HepG2 (cell line): ENCODE data around the gene FBXW4. TPM values are rescaled to one million over a fixed set of nuclear protein-coding genes. Genes with fewer than 3 reads are reported as not detected.

ENCODE experiments used
- CCDC6 ChIP-seq: sonication (generic); formaldehyde crosslinking; IDR thresholded peaks from 2 replicates; pipeline ENCODE4 v1.8.1; 2022; ENCODE audit warnings: mild to moderate bottlenecking, missing genetic modification reagents, moderate library complexity
- EP300 ChIP-seq, 3 experiments: sonication (generic) in 1 of 3; formaldehyde crosslinking in 1 of 3; IDR thresholded peaks; 2 replicates each; pipeline versions ENCODE4 v1.5.1 to v1.6.1; 2011 to 2020; ENCODE audit warnings: low read depth in 2 of 3, low read length in 2 of 3, borderline replicate concordance in 1 of 3, improper control_type of control experiment in 1 of 3, mild to moderate bottlenecking in 1 of 3, missing genetic modification reagents in 1 of 3, moderate library complexity in 1 of 3
- HMGA1 ChIP-seq: sonication (generic); formaldehyde crosslinking; conservative IDR thresholded peaks from 2 replicates; pipeline ENCODE4 v1.4.0; 2020; ENCODE audit warnings: missing genetic modification reagents
- KLF15 ChIP-seq: sonication (generic); formaldehyde crosslinking; IDR thresholded peaks from 2 replicates; pipeline ENCODE4 v1.8.1; 2023; ENCODE audit warnings: borderline replicate concordance, mild to moderate bottlenecking, inconsistent platforms, missing genetic modification reagents, mixed read lengths
- MTF2 ChIP-seq: sonication (generic); formaldehyde crosslinking; IDR thresholded peaks from 2 replicates; pipeline ENCODE4 v1.5.0; 2020; ENCODE audit warnings: missing genetic modification reagents, borderline replicate concordance
- SNAI1 ChIP-seq: sonication (generic); formaldehyde crosslinking; IDR thresholded peaks from 2 replicates; pipeline ENCODE4 v1.5.0; 2020; ENCODE audit warnings: mild to moderate bottlenecking, missing genetic modification reagents, borderline replicate concordance
- SRSF4 ChIP-seq: fragments of 200-400 bp; formaldehyde crosslinking; IDR thresholded peaks from one replicate; pipeline ENCODE4 v1.6.1; 2018; ENCODE audit warnings: mild to moderate bottlenecking, low read depth, low read length, moderate library complexity; ENCODE audit not compliant: poor library complexity, severe bottlenecking
- SRY ChIP-seq: sonication (generic); formaldehyde crosslinking; IDR thresholded peaks from 2 replicates; pipeline ENCODE4 v1.8.0; 2022; ENCODE audit warnings: mild to moderate bottlenecking, missing genetic modification reagents
- TMF1 ChIP-seq: sonication (generic); formaldehyde crosslinking; IDR thresholded peaks from 2 replicates; pipeline ENCODE4 v1.8.1; 2022; ENCODE audit warnings: low read depth, missing genetic modification reagents
- ZBTB1 ChIP-seq: sonication (generic); formaldehyde crosslinking; IDR thresholded peaks from 2 replicates; pipeline ENCODE4 v1.4.0; 2020; ENCODE audit warnings: missing genetic modification reagents, borderline replicate concordance
- ZNF331 ChIP-seq: sonication (generic); formaldehyde crosslinking; IDR thresholded peaks from 2 replicates; pipeline ENCODE4 v1.4.0; 2020; ENCODE audit warnings: missing genetic modification reagents
- ZNF343 ChIP-seq: sonication (generic); formaldehyde crosslinking; IDR thresholded peaks from 2 replicates; pipeline ENCODE4 v1.4.0; 2020; ENCODE audit warnings: mild to moderate bottlenecking, missing genetic modification reagents
- ZNF605 ChIP-seq: sonication (generic); formaldehyde crosslinking; IDR thresholded peaks from 2 replicates; pipeline ENCODE4 v1.8.0; 2022; ENCODE audit warnings: mild to moderate bottlenecking, missing genetic modification reagents
- ZNF703 ChIP-seq: sonication (generic); formaldehyde crosslinking; IDR thresholded peaks from 2 replicates; pipeline ENCODE4 v1.5.1; 2020; ENCODE audit warnings: missing genetic modification reagents, mild to moderate bottlenecking, moderate library complexity, borderline replicate concordance
- ZNF768 ChIP-seq: sonication (generic); formaldehyde crosslinking; IDR thresholded peaks from 2 replicates; pipeline ENCODE4 v1.4.0; 2020; ENCODE audit warnings: missing genetic modification reagents
- ZNF773 ChIP-seq: sonication (generic); formaldehyde crosslinking; IDR thresholded peaks from 2 replicates; pipeline ENCODE4 v1.4.0; 2020; ENCODE audit warnings: missing genetic modification reagents, borderline replicate concordance
- polyA plus RNA-seq, 8 experiments: library from polyadenylated mRNA; depleted of rRNA in 3 of 8; stranded (reverse) in 7 of 8; unstranded in 1 of 8; fragments of >200 nt; fragmentation: Illumina TruSeq in 4 of 8; extraction: Trizol in 4 of 8; gene quantifications; 2 replicates each; pipeline versions ENCODE4 v1.2.1 to v1.2.3, GENCODE V29; 2011 to 2016; ENCODE audit warnings: low read depth in 4 of 8, missing spikeins in 1 of 8, mixed read lengths in 1 of 8; ENCODE audit not compliant: insufficient read depth in 1 of 8
- total RNA-seq, 5 experiments: library from RNA; depleted of rRNA; stranded (reverse); fragments of >200 nt; fragmentation: Illumina TruSeq; extraction: Trizol; gene quantifications; 2 replicates each; pipeline ENCODE4 v1.2.3, GENCODE V29; 2016; ENCODE audit warnings: low read depth in 1 of 5
- TF ChIP-seq, protein P1 (sequence below): IDR thresholded peaks from 2 replicates; pipeline ENCODE4 v1.6.1; 2016; ENCODE audit warnings: missing compliant biosample characterization, missing genetic modification reagents, borderline replicate concordance
- TF ChIP-seq, protein P2 (sequence below), 2 experiments: fragments of 450-650 bp in 1 of 2; sonication (generic) in 1 of 2; formaldehyde crosslinking; IDR thresholded peaks; 2 replicates each; pipeline versions ENCODE4 v1.5.0 to v1.8.0; 2020 to 2022; ENCODE audit warnings: mild to moderate bottlenecking in 1 of 2, missing genetic modification reagents in 1 of 2
- TF ChIP-seq, protein P3 (sequence below): sonication (generic); formaldehyde crosslinking; IDR thresholded peaks from 2 replicates; pipeline ENCODE4 v1.5.1; 2020; ENCODE audit warnings: mild to moderate bottlenecking, missing genetic modification reagents, borderline replicate concordance
- TF ChIP-seq, protein P4 (sequence below): sonication (generic); formaldehyde crosslinking; IDR thresholded peaks from 2 replicates; pipeline ENCODE4 v1.9.0; 2021; ENCODE audit warnings: missing genetic modification reagents, borderline replicate concordance

FBXW4 gene
- total and polyA plus RNA-seq, 2 of the 13 experiments (the other 11 are each of a cell fraction or from before 2014, with no cell fraction given): 23.5 to 33.7 TPM

- peak; percentile 43 for TF ChIP-seq SRY
- peak; percentile 80; the same call in 1 of the 2 replicates for TF ChIP-seq ZNF773
- TF ChIP-seq ZNF605 (CRISPR knock-in tag): no peak
- TF ChIP-seq KLF15: peak; percentile 7; the same call in 1 of the 2 replicates
- TF ChIP-seq ZNF703: 0 out of 2 replicates have a peak, but pooled peaks have one; percentile 62
- no peak for TF ChIP-seq HMGA1 (CRISPR knock-in tag)
- no peak for TF ChIP-seq SNAI1
- peak; percentile 64; the same call in 1 of the 2 replicates for TF ChIP-seq CCDC6 (CRISPR knock-in tag)
- no peak for TF ChIP-seq MTF2 (CRISPR knock-in tag)
- peak; percentile 50; the same call in 1 of the 2 replicates for TF ChIP-seq ZBTB1 (CRISPR knock-in tag)
- TF ChIP-seq TMF1 (CRISPR knock-in tag): peak; percentile 34; the same call in 1 of the 2 replicates
- TF ChIP-seq, protein P1, sequence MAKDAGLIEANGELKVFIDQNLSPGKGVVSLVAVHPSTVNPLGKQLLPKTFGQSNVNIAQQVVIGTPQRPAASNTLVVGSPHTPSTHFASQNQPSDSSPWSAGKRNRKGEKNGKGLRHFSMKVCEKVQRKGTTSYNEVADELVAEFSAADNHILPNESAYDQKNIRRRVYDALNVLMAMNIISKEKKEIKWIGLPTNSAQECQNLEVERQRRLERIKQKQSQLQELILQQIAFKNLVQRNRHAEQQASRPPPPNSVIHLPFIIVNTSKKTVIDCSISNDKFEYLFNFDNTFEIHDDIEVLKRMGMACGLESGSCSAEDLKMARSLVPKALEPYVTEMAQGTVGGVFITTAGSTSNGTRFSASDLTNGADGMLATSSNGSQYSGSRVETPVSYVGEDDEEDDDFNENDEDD (CRISPR knock-in tag): peak; percentile 23; the same call in 1 of the 2 replicates
- TF ChIP-seq EP300 (IDR thresholded peaks at IDR 0.05; ENCODE audit: low read depth in 2 of 2, low read length in 2 of 2): no peak
- 0 out of 2 replicates have a peak, but pooled peaks have one; percentile 36 for TF ChIP-seq EP300 (CRISPR knock-in tag; IDR thresholded peaks at IDR 0.05; ENCODE audit: borderline replicate concordance)
- TF ChIP-seq ZNF768 (CRISPR knock-in tag): peak; percentile 75; the same call in 1 of the 2 replicates
- TF ChIP-seq, protein P2, sequence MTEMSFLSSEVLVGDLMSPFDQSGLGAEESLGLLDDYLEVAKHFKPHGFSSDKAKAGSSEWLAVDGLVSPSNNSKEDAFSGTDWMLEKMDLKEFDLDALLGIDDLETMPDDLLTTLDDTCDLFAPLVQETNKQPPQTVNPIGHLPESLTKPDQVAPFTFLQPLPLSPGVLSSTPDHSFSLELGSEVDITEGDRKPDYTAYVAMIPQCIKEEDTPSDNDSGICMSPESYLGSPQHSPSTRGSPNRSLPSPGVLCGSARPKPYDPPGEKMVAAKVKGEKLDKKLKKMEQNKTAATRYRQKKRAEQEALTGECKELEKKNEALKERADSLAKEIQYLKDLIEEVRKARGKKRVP (CRISPR knock-in tag; IDR thresholded peaks at IDR 0.05): 0 out of 4 replicates have a peak, but pooled peaks of 1 of the 2 experiments have one; percentile 39
- no peak for TF ChIP-seq ZNF343 (CRISPR knock-in tag)
- no peak for TF ChIP-seq SRSF4
- no peak for TF ChIP-seq ZNF331 (CRISPR knock-in tag)
- TF ChIP-seq, protein P3, sequence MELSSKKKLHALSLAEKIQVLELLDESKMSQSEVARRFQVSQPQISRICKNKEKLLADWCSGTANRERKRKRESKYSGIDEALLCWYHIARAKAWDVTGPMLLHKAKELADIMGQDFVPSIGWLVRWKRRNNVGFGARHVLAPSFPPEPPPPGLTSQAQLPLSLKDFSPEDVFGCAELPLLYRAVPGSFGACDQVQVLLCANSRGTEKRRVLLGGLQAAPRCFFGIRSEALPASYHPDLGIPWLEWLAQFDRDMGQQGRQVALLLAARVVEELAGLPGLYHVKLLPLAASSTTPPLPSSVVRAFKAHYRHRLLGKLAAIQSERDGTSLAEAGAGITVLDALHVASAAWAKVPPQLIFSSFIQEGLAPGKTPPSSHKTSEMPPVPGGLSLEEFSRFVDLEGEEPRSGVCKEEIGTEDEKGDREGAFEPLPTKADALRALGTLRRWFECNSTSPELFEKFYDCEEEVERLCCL (CRISPR knock-in tag): no peak
- TF ChIP-seq, protein P4, sequence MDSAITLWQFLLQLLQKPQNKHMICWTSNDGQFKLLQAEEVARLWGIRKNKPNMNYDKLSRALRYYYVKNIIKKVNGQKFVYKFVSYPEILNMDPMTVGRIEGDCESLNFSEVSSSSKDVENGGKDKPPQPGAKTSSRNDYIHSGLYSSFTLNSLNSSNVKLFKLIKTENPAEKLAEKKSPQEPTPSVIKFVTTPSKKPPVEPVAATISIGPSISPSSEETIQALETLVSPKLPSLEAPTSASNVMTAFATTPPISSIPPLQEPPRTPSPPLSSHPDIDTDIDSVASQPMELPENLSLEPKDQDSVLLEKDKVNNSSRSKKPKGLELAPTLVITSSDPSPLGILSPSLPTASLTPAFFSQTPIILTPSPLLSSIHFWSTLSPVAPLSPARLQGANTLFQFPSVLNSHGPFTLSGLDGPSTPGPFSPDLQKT (CRISPR knock-in tag): 0 out of 2 replicates have a peak, but pooled peaks have one; percentile 41
Measured at GRCh38 chr10:101693978-101694673, 844 bp downstream of the FBXW4 start (continued).
